HepG2 (cell line): ENCODE measurements around the gene MEIS3. TPM values are rescaled to one million over a fixed set of nuclear protein-coding genes. Genes with fewer than 3 reads are reported as not detected.

Experiments used
- ATAC-seq: fragments of 200-7000 bp; cut with Tn5 transposase; 3 replicates; pipeline ENCODE4 v1.9.1; 2020; ENCODE audit warnings: mild to moderate bottlenecking, moderate library complexity
- Bru-seq: library from RNA; stranded (reverse); fragments of 400-500 nt; gene quantifications from one replicate; lab custom pipeline; 2021; lab: Mats Ljungman, UMichigan
- BruChase-seq, 2 experiments: library from RNA; stranded (reverse); fragments of 400-500 nt; gene quantifications; one replicate each; lab custom pipeline; 2021; lab: Mats Ljungman, UMichigan
- BruUV-seq: library from RNA; stranded (reverse); fragments of 400-500 nt; replicated peaks from 2 replicates; lab custom pipeline; 2021; lab: Mats Ljungman, UMichigan
- CTCF ChIA-PET: fragments of 300-600 bp; formaldehyde crosslinking; extraction: SDS; loops from one replicate; lab custom pipeline; 2021; ENCODE audit warnings: low total read pairs, inconsistent platforms, low intra/inter-chr PET ratio; lab: Yijun Ruan, JAX
- POLR2A ChIA-PET: fragments of 350-600 bp; sonication (Branson Sonifier 250); formaldehyde crosslinking; loops from one replicate; lab custom pipeline; 2020; ENCODE audit warnings: antibody characterized with exemption, inconsistent platforms; lab: Yijun Ruan, JAX
- DNase-seq: peaks from one replicate; pipeline ENCODE4 v3.0.0-alpha.2; 2015; ENCODE audit warnings: low spot score
- FAIRE-seq: peaks from 3 replicates; lab custom pipeline; 2011; peaks lifted over from hg19 to GRCh38; lab: Jason Lieb, UNC
- H2AFZ ChIP-seq: one replicate; pipeline ENCODE4 v1.6.1; 2011; ENCODE audit warnings: low read length, inconsistent platforms
- H3K27ac ChIP-seq: fragments of 300-600 bp; 3 replicates; pipeline ENCODE4 v1.8.0; 2011; ENCODE audit warnings: mixed run types, mild to moderate bottlenecking, mixed read lengths, low read length, inconsistent platforms; ENCODE audit not compliant: insufficient read depth; ENCODE audit errors: extremely low read length
- H3K27me3 ChIP-seq, 2 experiments: fragments of 200-600 bp in 1 of 2; 2 replicates in 1 of 2; 3 replicates in 1 of 2; pipeline versions ENCODE4 v1.6.0 to v1.8.0; 2011; ENCODE audit warnings: low read length in 2 of 2, mild to moderate bottlenecking in 2 of 2, moderate library complexity in 2 of 2, inconsistent platforms in 1 of 2; ENCODE audit not compliant: insufficient read depth in 2 of 2, control insufficient read depth in 1 of 2
- H3K36me3 ChIP-seq, 2 experiments: fragments of 200-600 bp in 1 of 2; replicated peaks in 1 of 2; 2 replicates in 1 of 2; 3 replicates in 1 of 2; pipeline versions ENCODE4 v1.5.1 to v1.8.0; 2011; ENCODE audit warnings: low read length in 2 of 2, inconsistent platforms in 1 of 2; ENCODE audit not compliant: insufficient read depth in 2 of 2, control insufficient read depth in 1 of 2
- H3K4me1 ChIP-seq: 2 replicates; pipeline ENCODE4 v1.5.1; 2012; ENCODE audit warnings: low read length, inconsistent platforms; ENCODE audit not compliant: insufficient read depth
- H3K4me2 ChIP-seq: 2 replicates; pipeline ENCODE4 v1.6.0; 2011; ENCODE audit warnings: low read depth, low read length, inconsistent platforms
- H3K4me3 ChIP-seq, 3 experiments: fragments of 200-600 bp in 1 of 3; sonication (generic), shearing (Covaris generic) in 1 of 3; replicated peaks in 1 of 3; 2 replicates each; pipeline ENCODE4 v1.5.1; 2011 to 2016; ENCODE audit warnings: low read length in 3 of 3, inconsistent platforms in 2 of 3, low read depth in 2 of 3, mild to moderate bottlenecking in 2 of 3, control low read depth in 1 of 3, mixed read lengths in 1 of 3; ENCODE audit not compliant: insufficient read depth in 1 of 3
- H3K79me2 ChIP-seq: one replicate; pipeline ENCODE4 v1.6.1; 2011; ENCODE audit warnings: low read length, inconsistent platforms; ENCODE audit not compliant: insufficient read depth
- H3K9ac ChIP-seq: 2 replicates; pipeline ENCODE4 v1.6.0; 2011; ENCODE audit warnings: mild to moderate bottlenecking, low read depth, low read length, inconsistent platforms; ENCODE audit not compliant: insufficient read depth
- H3K9me3 ChIP-seq: 2 replicates; pipeline ENCODE4 v1.5.1; 2012; ENCODE audit warnings: mild to moderate bottlenecking, low read length
- H4K20me1 ChIP-seq: 2 replicates; pipeline ENCODE4 v1.6.0; 2011; ENCODE audit warnings: inconsistent platforms, mild to moderate bottlenecking, low read length, moderate library complexity; ENCODE audit not compliant: insufficient read depth
- GABPB1 ChIP-seq: IDR thresholded peaks from 2 replicates; pipeline ENCODE4 v1.6.1; 2016; ENCODE audit warnings: mild to moderate bottlenecking, missing genetic modification reagents, moderate library complexity, missing compliant biosample characterization
- TGIF2 ChIP-seq: IDR thresholded peaks from 2 replicates; pipeline ENCODE4 v1.6.1; 2016; ENCODE audit warnings: control low read depth, missing compliant biosample characterization
- WGBS: methylation state at CpG from one replicate; pipeline ENCODE4 v1.1.6; 2017; ENCODE audit warnings: low lambda C conversion rate; 5-methylcytosine and 5-hydroxymethylcytosine counted together
- in situ Hi-C: cut with HindIII; loops from 2 replicates; pipeline ENCODE4 v1.10.0; 2017; ENCODE audit warnings: low pct_unique_long_range_greater_than_20kb; ENCODE audit not compliant: extremely low pct_ligation_motif_present
- intact Hi-C: fragments of 100-400 bp; cut with micrococcal nuclease; formaldehyde crosslinking; loops from one replicate; pipeline ENCODE4 v1.10.0; 2022; ENCODE audit not compliant: unreplicated experiment
- long read RNA-seq, 2 experiments: library from RNA in 1 of 2; library from polyadenylated mRNA in 1 of 2; stranded (forward) in 1 of 2; unstranded in 1 of 2; transcript quantifications; one replicate each; pipeline ENCODE4 v2.0.0, GENCODE V29; 2019 to 2022
- polyA minus RNA-seq, 3 experiments: library from RNA; depleted of rRNA, polyadenylated mRNA; stranded (reverse); fragments of >200 nt; gene quantifications; 2 replicates each; pipeline ENCODE4 v1.2.3, GENCODE V29; 2011; ENCODE audit warnings: low replicate concordance in 1 of 3
- polyA plus RNA-seq, 8 experiments: library from polyadenylated mRNA; depleted of rRNA in 3 of 8; stranded (reverse) in 7 of 8; unstranded in 1 of 8; fragments of >200 nt; fragmentation: Illumina TruSeq in 4 of 8; extraction: Trizol in 4 of 8; gene quantifications; 2 replicates each; pipeline versions ENCODE4 v1.2.1 to v1.2.3, GENCODE V29; 2011 to 2016; ENCODE audit warnings: low read depth in 4 of 8, missing spikeins in 1 of 8, mixed read lengths in 1 of 8; ENCODE audit not compliant: insufficient read depth in 1 of 8
- total RNA-seq, 5 experiments: library from RNA; depleted of rRNA; stranded (reverse); fragments of >200 nt; fragmentation: Illumina TruSeq; extraction: Trizol; gene quantifications; 2 replicates each; pipeline ENCODE4 v1.2.3, GENCODE V29; 2016; ENCODE audit warnings: low read depth in 1 of 5
- TF ChIP-seq, protein P1 (sequence below): sonication (generic); formaldehyde crosslinking; IDR thresholded peaks from 2 replicates; pipeline ENCODE4 v1.4.0; 2020; ENCODE audit warnings: missing genetic modification reagents

MEIS3 gene
- total RNA-seq (2016; rRNA removed; fragmentation: Illumina TruSeq; extraction: Trizol): 0.09 and 1.2 TPM in 2 replicates
- total RNA-seq (2016; cell fraction: cytosol; rRNA removed; fragmentation: Illumina TruSeq; extraction: Trizol; ENCODE audit: low read depth): 1.1 and 1.5 TPM in 2 replicates
- not detected in 2 replicates for total RNA-seq (2016; cell fraction: insoluble cytoplasmic fraction; rRNA removed; fragmentation: Illumina TruSeq; extraction: Trizol)
- total RNA-seq (2016; cell fraction: membrane; rRNA removed; fragmentation: Illumina TruSeq; extraction: Trizol): 0.52 and 0.62 TPM in 2 replicates
- not detected in 2 replicates for total RNA-seq (2016; cell fraction: nucleus; rRNA removed; fragmentation: Illumina TruSeq; extraction: Trizol)
- polyA plus RNA-seq (2011; rRNA removed): 0.70 and 0.94 TPM in 2 replicates
- polyA plus RNA-seq (2011; cell fraction: cytosol; rRNA removed): 0.39 and 0.59 TPM in 2 replicates
- polyA plus RNA-seq (2011; cell fraction: nucleus; rRNA removed): 2.3 and 2.8 TPM in 2 replicates
- polyA plus RNA-seq (2012): 0.25 and 0.93 TPM in 2 replicates
- polyA plus RNA-seq (2016; cell fraction: cytosol; fragmentation: Illumina TruSeq; extraction: Trizol; ENCODE audit: low read depth): 0.09 and 0.23 TPM in 2 replicates
- not detected in 2 replicates for polyA plus RNA-seq (2016; cell fraction: insoluble cytoplasmic fraction; fragmentation: Illumina TruSeq; extraction: Trizol; ENCODE audit: low read depth)
- 0.41 and 0.55 TPM in 2 replicates for polyA plus RNA-seq (2016; cell fraction: membrane; fragmentation: Illumina TruSeq; extraction: Trizol; ENCODE audit: low read depth)
- 0.29 TPM in 1 of 2 replicates, not detected in the other for polyA plus RNA-seq (2016; cell fraction: nucleus; fragmentation: Illumina TruSeq; extraction: Trizol; ENCODE audit: insufficient read depth, low read depth)
- 0.82 and 12.4 TPM in 2 replicates for polyA minus RNA-seq (2011; rRNA and poly(A)+ RNA removed; ENCODE audit: low replicate concordance)
- polyA minus RNA-seq (2011; cell fraction: cytosol; rRNA and poly(A)+ RNA removed): 0.69 and 0.70 TPM in 2 replicates
- polyA minus RNA-seq (2011; cell fraction: nucleus; rRNA and poly(A)+ RNA removed): 0.50 and 0.64 TPM in 2 replicates
- Bru-seq, nascent RNA: percentile 24 among the genes with signal in this experiment
- percentile 16 among the genes with signal in this experiment for BruChase-seq, experiment 1, labeled RNA remaining after a 6-hour chase
- percentile 15 among the genes with signal in this experiment for BruChase-seq, experiment 2, labeled RNA remaining after a 2-hour chase
- long read RNA-seq, experiment 1, partial matches to known transcripts: 1 of 1 reads
- long read RNA-seq, experiment 1, other reads (novel, unspliced or antisense): 0 of 1 reads
- long read RNA-seq, experiment 2, partial matches to known transcripts: 0 of 4 reads
- long read RNA-seq, experiment 2, other reads (novel, unspliced or antisense): 4 of 4 reads

DNA sequence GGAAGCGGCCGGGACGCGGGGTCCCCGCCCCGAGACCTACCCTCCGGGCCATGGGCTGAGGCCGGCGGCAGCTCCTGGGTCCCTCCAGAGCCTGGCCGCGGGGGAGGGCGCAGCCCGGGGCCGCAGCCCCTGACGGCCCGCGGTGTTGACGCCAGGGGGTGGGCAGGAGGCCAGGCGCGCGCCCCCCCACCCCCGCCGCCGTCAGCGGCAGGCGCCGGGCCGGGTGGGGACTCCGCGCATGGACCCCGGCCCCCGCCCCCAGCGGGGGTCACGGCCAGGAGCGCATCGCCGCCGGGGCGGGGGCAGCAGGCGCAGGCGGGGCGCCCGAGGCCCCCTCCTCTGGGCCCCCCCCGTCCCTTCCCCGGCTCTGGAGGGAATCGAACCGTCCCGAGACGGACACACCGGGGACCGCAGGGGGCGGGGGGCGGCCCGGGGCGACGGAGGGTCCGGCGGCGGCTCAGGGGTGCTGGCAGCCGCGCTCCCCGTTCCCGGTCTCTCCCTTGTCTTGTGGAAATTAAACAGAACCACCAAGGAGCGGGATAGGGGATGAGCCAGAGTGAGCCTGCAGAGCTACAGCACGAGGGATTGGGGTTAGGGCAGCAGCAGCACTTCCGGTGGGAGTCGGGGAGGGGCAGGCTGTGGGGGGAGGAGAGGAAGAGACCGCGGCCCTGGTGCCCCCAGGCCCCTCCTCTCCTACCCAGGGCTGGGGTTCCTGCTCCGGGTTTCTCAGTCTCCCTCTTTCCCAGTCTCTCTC is at the start of gene MEIS3:
Gene MEIS3 (minus strand): TSS at position 498 of the 754 bp plus-strand sequence. CDS start 446 bp downstream, at position 52.
- Histone ChIP-seq H3K27me3 (peaks cover 17 to 80% of the 10 kb centered on the region in 2 experiments), H3K4me2 (peak within 1 kb of the TSS; percentile 32), H3K27ac (no peak within 1 kb of the TSS), H3K4me1 (peaks cover 2% of the 10 kb centered on the region; the same call in 1 of the 2 replicates), H3K79me2 (no peaks in the 10 kb centered on the region), H3K9me3 (no peaks in the 10 kb centered on the region), H3K4me3 (peak within 1 kb of the TSS in 2 of 3 experiments; percentile 42 to 55; a peak in 3 of 6 replicates), H2AFZ (no peak within 1 kb of the TSS), H3K9ac (no peak within 1 kb of the TSS), H3K36me3 (no peaks in the 10 kb centered on the region), H4K20me1 (peaks cover 8% of the 10 kb centered on the region; the same call in 1 of the 2 replicates)
- no TSS peak for BruUV-seq
- in situ Hi-C loops (loop anchor here (10.0 kb wide), 1 partner anchor 124 kb away; no protein-coding TSS in a partner anchor), intact Hi-C loops (no loop called here)
- TF ChIP-seq GABPB1 (CRISPR knock-in tag) (peak; percentile 31; the same call in 1 of the 2 replicates), TGIF2 (CRISPR knock-in tag) (no peak)
- TF ChIP-seq, protein P1, sequence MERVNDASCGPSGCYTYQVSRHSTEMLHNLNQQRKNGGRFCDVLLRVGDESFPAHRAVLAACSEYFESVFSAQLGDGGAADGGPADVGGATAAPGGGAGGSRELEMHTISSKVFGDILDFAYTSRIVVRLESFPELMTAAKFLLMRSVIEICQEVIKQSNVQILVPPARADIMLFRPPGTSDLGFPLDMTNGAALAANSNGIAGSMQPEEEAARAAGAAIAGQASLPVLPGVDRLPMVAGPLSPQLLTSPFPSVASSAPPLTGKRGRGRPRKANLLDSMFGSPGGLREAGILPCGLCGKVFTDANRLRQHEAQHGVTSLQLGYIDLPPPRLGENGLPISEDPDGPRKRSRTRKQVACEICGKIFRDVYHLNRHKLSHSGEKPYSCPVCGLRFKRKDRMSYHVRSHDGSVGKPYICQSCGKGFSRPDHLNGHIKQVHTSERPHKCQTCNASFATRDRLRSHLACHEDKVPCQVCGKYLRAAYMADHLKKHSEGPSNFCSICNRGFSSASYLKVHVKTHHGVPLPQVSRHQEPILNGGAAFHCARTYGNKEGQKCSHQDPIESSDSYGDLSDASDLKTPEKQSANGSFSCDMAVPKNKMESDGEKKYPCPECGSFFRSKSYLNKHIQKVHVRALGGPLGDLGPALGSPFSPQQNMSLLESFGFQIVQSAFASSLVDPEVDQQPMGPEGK: peak; percentile 32; the same call in 1 of the 2 replicates
- DNase-seq (no peak), ATAC-seq (no peak), FAIRE-seq (no peak)
- WGBS: 0% methylated on average over 5 of the region's 70 CpGs
- POLR2A ChIA-PET: no interaction called here
- CTCF ChIA-PET: no interaction called here
